WERI-Rb-1 (cell line): ENCODE results near the gene TBC1D1.

Experiments
- DNase-seq: peaks from one replicate; pipeline ENCODE4 v3.0.0-alpha.2; 2020
- H3K27ac ChIP-seq: fragments of 250-450 bp; sonication (Bioruptor Pico); 2 replicates; pipeline ENCODE4 v1.5.1; 2020; ENCODE audit warnings: mild to moderate bottlenecking, moderate library complexity
- H3K27me3 ChIP-seq: fragments of 250-450 bp; sonication (Bioruptor Pico); 2 replicates; pipeline ENCODE4 v1.5.1; 2021; ENCODE audit warnings: mild to moderate bottlenecking, low read depth, moderate library complexity; ENCODE audit not compliant: insufficient read depth, severe bottlenecking
- H3K36me3 ChIP-seq: fragments of 250-450 bp; sonication (Bioruptor Pico); 2 replicates; pipeline ENCODE4 v1.5.1; 2020; ENCODE audit warnings: mild to moderate bottlenecking, moderate library complexity
- H3K4me3 ChIP-seq: 2 replicates; pipeline ENCODE4 v1.5.1; 2011; ENCODE audit warnings: low read depth, mild to moderate bottlenecking, control low read depth, low read length
- H3K9me3 ChIP-seq: fragments of 250-450 bp; sonication (Bioruptor Pico); 2 replicates; pipeline ENCODE4 v1.5.1; 2021; ENCODE audit warnings: mild to moderate bottlenecking, moderate library complexity; ENCODE audit not compliant: severe bottlenecking
- CTCF ChIP-seq: IDR thresholded peaks from 2 replicates; pipeline ENCODE4 v1.5.1; 2011; ENCODE audit warnings: low read depth, mild to moderate bottlenecking, control low read depth, inconsistent platforms, low read length

Gene TBC1D1

GRCh38 chr4:37958932-37959331, 68.0 kb downstream of the TBC1D1 start:
- H3K27me3 ChIP-seq, result no peaks in the 10 kb centered on the region
- no peak for TF ChIP-seq CTCF
- no peaks in the 10 kb centered on the region for H3K9me3 ChIP-seq
- H3K27ac ChIP-seq, result no peak overlapping the region
- no peaks in the 10 kb centered on the region; the same call in 1 of the 2 replicates for H3K36me3 ChIP-seq
- H3K4me3 ChIP-seq, result no peak overlapping the region
- no peak for DNase-seq

- no peaks in the 10 kb centered on the region; the same call in 1 of the 2 replicates for H3K36me3 ChIP-seq
These were observed 69.2 kb downstream of the TBC1D1 start, which contains the start of gene PTTG2 for GRCh38 chr4:37960098-37960497. Gene PTTG2, plus strand, starts transcription at chr4:37960398. Its CDS starts 37 bp downstream, at chr4:37960435.

GRCh38 chr4:37960679-37961450, 70.0 kb downstream of the TBC1D1 start:
- Histone ChIP-seq H3K27ac (no peak overlapping the region), H3K27me3 (no peaks in the 10 kb centered on the region), H3K9me3 (no peaks in the 10 kb centered on the region), H3K4me3 (no peak overlapping the region), H3K36me3 (no peaks in the 10 kb centered on the region; the same call in 1 of the 2 replicates)
- DNase-seq, result no peak
- no peak for TF ChIP-seq CTCF

More at GRCh38 chr4:37960098-37960497, 69.2 kb downstream of the TBC1D1 start, which contains the start of gene PTTG2:
- Histone ChIP-seq H3K4me3 (no peak within 1 kb of the TSS), H3K27ac (no peak within 1 kb of the TSS), H3K27me3 (no peaks in the 10 kb centered on the region), H3K9me3 (no peaks in the 10 kb centered on the region)
- DNase-seq, result no peak
- TF ChIP-seq CTCF, result no peak

GRCh38 chr4:37964734-37965457, 74.0 kb downstream of the TBC1D1 start:
- Histone ChIP-seq H3K9me3 (no peaks in the 10 kb centered on the region), H3K4me3 (no peak overlapping the region), H3K27ac (no peak overlapping the region), H3K36me3 (no peaks in the 10 kb centered on the region), H3K27me3 (no peaks in the 10 kb centered on the region)
- no peak for DNase-seq
- no peak for TF ChIP-seq CTCF

GRCh38 chr4:37966044-37966443, 75.2 kb downstream of the TBC1D1 start:
- Histone ChIP-seq H3K4me3 (no peak overlapping the region), H3K27ac (no peak overlapping the region), H3K36me3 (no peaks in the 10 kb centered on the region), H3K27me3 (no peaks in the 10 kb centered on the region), H3K9me3 (no peaks in the 10 kb centered on the region)
- TF ChIP-seq CTCF, result no peak
- DNase-seq, result no peak
